K562 (cell line): ENCODE results near the gene SLC22A7. TPM values are rescaled to one million over a fixed set of nuclear protein-coding genes. Genes with fewer than 3 reads are reported as not detected.

ENCODE experiments used
- ATF3 ChIP-seq, 2 experiments: fragments of 450-650 bp in 1 of 2; sonication (generic) in 1 of 2; formaldehyde crosslinking in 1 of 2; IDR thresholded peaks in 1 of 2; conservative IDR thresholded peaks in 1 of 2; 2 replicates each; pipeline versions ENCODE4 v1.6.1 to v1.8.1; 2016 to 2023; ENCODE audit warnings: mild to moderate bottlenecking in 2 of 2, moderate library complexity in 2 of 2, inconsistent platforms in 1 of 2, missing genetic modification reagents in 1 of 2
- BCLAF1 ChIP-seq, 2 experiments: fragments of 450-650 bp in 1 of 2; IDR thresholded peaks; 2 replicates each; pipeline ENCODE4 v1.6.1; 2011 to 2017; ENCODE audit warnings: low read depth in 2 of 2, antibody characterized with exemption in 1 of 2, borderline replicate concordance in 1 of 2, low read length in 1 of 2, mild to moderate bottlenecking in 1 of 2, mixed read lengths in 1 of 2; ENCODE audit not compliant: control insufficient read depth in 1 of 2
- BRF2 ChIP-seq: IDR thresholded peaks from 3 replicates; pipeline ENCODE4 v1.6.1; 2011; ENCODE audit warnings: borderline replicate concordance, mild to moderate bottlenecking; ENCODE audit not compliant: insufficient read length, insufficient read depth
- KAT8 ChIP-seq: fragments of 450-650 bp; IDR thresholded peaks from 2 replicates; pipeline ENCODE4 v1.6.1; 2016; ENCODE audit warnings: low read depth, mild to moderate bottlenecking
- MEIS2 ChIP-seq: fragments of 450-650 bp; IDR thresholded peaks from 2 replicates; pipeline ENCODE4 v1.6.1; 2014; ENCODE audit warnings: mild to moderate bottlenecking; ENCODE audit not compliant: partially characterized antibody
- NFE2L1 ChIP-seq: fragments of 450-650 bp; IDR thresholded peaks from 2 replicates; pipeline ENCODE4 v1.6.1; 2016; ENCODE audit warnings: missing genetic modification characterization, low read depth, mild to moderate bottlenecking, missing compliant biosample characterization, moderate library complexity, borderline replicate concordance
- NFYB ChIP-seq: IDR thresholded peaks from 2 replicates; pipeline ENCODE4 v1.6.1; 2011; ENCODE audit warnings: mild to moderate bottlenecking, moderate library complexity; ENCODE audit not compliant: insufficient read length; ENCODE audit errors: extremely low read depth
- RFX5 ChIP-seq: IDR thresholded peaks from 2 replicates; pipeline ENCODE4 v1.6.1; 2011; ENCODE audit warnings: low read depth, mild to moderate bottlenecking, improper control_type of control experiment, low read length
- TCF7L2 ChIP-seq: fragments of 150-350 bp; IDR thresholded peaks from 2 replicates; pipeline ENCODE4 v1.6.1; 2016; ENCODE audit warnings: low read depth, mild to moderate bottlenecking, low read length, moderate library complexity
- U2AF2 ChIP-seq: fragments of 200-400 bp; formaldehyde crosslinking; optimal IDR thresholded peaks from 2 replicates; pipeline ENCODE3; 2017; ENCODE audit warnings: low read depth, mild to moderate bottlenecking, low read length
- ZBTB2 ChIP-seq: fragments of 450-650 bp; IDR thresholded peaks from 2 replicates; pipeline ENCODE4 v1.6.1; 2016; ENCODE audit warnings: antibody characterized with exemption
- ZFP1 ChIP-seq: fragments of 450-650 bp; formaldehyde crosslinking; IDR thresholded peaks from 2 replicates; pipeline ENCODE4 v1.4.0; 2020; ENCODE audit warnings: mild to moderate bottlenecking, mixed read lengths
- ZNF639 ChIP-seq, 2 experiments: fragments of 200-800 bp in 1 of 2; sonication (Bioruptor generic) in 1 of 2; sonication (generic) in 1 of 2; formaldehyde crosslinking in 1 of 2; IDR thresholded peaks in 1 of 2; conservative IDR thresholded peaks in 1 of 2; 2 replicates each; pipeline versions ENCODE4 v1.5.0 to v1.6.1; 2016 to 2020; ENCODE audit warnings: missing compliant biosample characterization in 1 of 2, missing genetic modification characterization in 1 of 2, missing genetic modification reagents in 1 of 2
- ZNF695 ChIP-seq: fragments of 450-650 bp; formaldehyde crosslinking; IDR thresholded peaks from 2 replicates; pipeline ENCODE4 v1.4.0; 2020; ENCODE audit warnings: mild to moderate bottlenecking, moderate library complexity
- ZNF740 ChIP-seq, 3 experiments: fragments of 200-800 bp in 1 of 3; sonication (Bioruptor generic) in 1 of 3; sonication (generic) in 1 of 3; formaldehyde crosslinking in 1 of 3; IDR thresholded peaks; 2 replicates each; pipeline versions ENCODE4 v1.6.1 to v1.8.0; 2016 to 2022; ENCODE audit warnings: mild to moderate bottlenecking in 2 of 3, missing compliant biosample characterization in 2 of 3, missing genetic modification characterization in 2 of 3, missing genetic modification reagents in 1 of 3
- polyA plus RNA-seq, 8 experiments: library from polyadenylated mRNA; depleted of rRNA in 4 of 8; stranded (reverse) in 5 of 8; unstranded in 3 of 8; fragments of >200 nt; fragmentation: Nextera tagmentation in 2 of 8; fragmentation: Illumina TruSeq in 1 of 8; extraction: Ambion mirVana in 2 of 8; extraction: Trizol in 1 of 8; gene quantifications; 2 replicates each; pipeline versions ENCODE4 v1.2.1 to v1.2.3, GENCODE V29; 2011 to 2014; ENCODE audit warnings: inconsistent platforms in 1 of 8, missing spikeins in 1 of 8
- total RNA-seq, 7 experiments: library from RNA; depleted of rRNA in 6 of 7; stranded (reverse); fragments of >200 nt in 6 of 7; fragmentation: Illumina TruSeq in 2 of 7; extraction: Trizol in 2 of 7; gene quantifications; 2 replicates each; pipeline versions ENCODE4 v1.2.1 to v1.2.3, GENCODE V29; 2011 to 2021; ENCODE audit warnings: low replicate concordance in 1 of 7

Gene SLC22A7
- total and polyA plus RNA-seq, 9 of the 15 experiments (the other 6 are each of a cell fraction or from before 2014, with no cell fraction given), result not detected

GRCh38 chr6:43267619-43268354 lies 30.3 kb upstream of the SLC22A7 start (continued):
- TF ChIP-seq MEIS2 (peak; percentile 19), ATF3 (IDR thresholded peaks at IDR 0.05) (no peak), ATF3 (CRISPR knock-in tag; conservative IDR thresholded peaks at IDR 0.05) (no peak), ZNF740 (CRISPR knock-in tag; IDR thresholded peaks at IDR 0.05) (peak; percentile 40; the same call in 1 of the 2 replicates), ZNF740 (tag; IDR thresholded peaks at IDR 0.05) (no peak), ZFP1 (CRISPR knock-in tag) (no peak), ZBTB2 (peak; percentile 71), KAT8 (no peak), ZNF695 (no peak), RFX5 (no peak), ZNF639 (CRISPR knock-in tag; conservative IDR thresholded peaks at IDR 0.05 in 1 of 2, IDR thresholded peaks at IDR 0.05 in 1 of 2) (0 out of 4 replicates have a peak, but pooled peaks of 1 of the 2 experiments have one; percentile 41), TCF7L2 (no peak), U2AF2 (no peak), BRF2 (no peak), BCLAF1 (IDR thresholded peaks at IDR 0.05; ENCODE audit: borderline replicate concordance in 1 of 2, control insufficient read depth in 1 of 2, low read depth in 2 of 2, low read length in 1 of 2) (no peak), NFYB (no peak), NFE2L1 (tag) (no peak)
